Thyroid gland (tissue), 4 donors: Measurements from ENCODE around the gene PAPPA2. TPM values are rescaled to one million over a fixed set of nuclear protein-coding genes. Genes with fewer than 3 reads are reported as not detected.

ENCODE experiments used
- DNase-seq, 2 donors: peaks; one replicate each; pipeline ENCODE4 v3.0.0-alpha.2; 2019
- H3K27ac ChIP-seq, 3 donors: fragments of 200-600 bp; sonication (generic); 1 replicate in 2 of 3; 2 replicates in 1 of 3; pipeline ENCODE4 v1.5.1; 2016 to 2019; ENCODE audit warnings: mild to moderate bottlenecking in 1 of 3, moderate library complexity in 1 of 3
- H3K27me3 ChIP-seq: fragments of 200-600 bp; sonication (generic); one replicate; pipeline ENCODE4 v1.5.1; 2019
- H3K36me3 ChIP-seq, 2 donors: fragments of 200-600 bp; sonication (generic); one replicate each; pipeline ENCODE4 v1.5.1; 2016 to 2019
- H3K4me1 ChIP-seq, 2 donors: fragments of 200-600 bp; sonication (generic); one replicate each; pipeline ENCODE4 v1.5.1; 2017 to 2019
- H3K4me3 ChIP-seq, 3 donors: fragments of 200-600 bp; sonication (generic); replicated peaks in 1 of 3; 1 replicate in 2 of 3; 2 replicates in 1 of 3; pipeline ENCODE4 v1.5.1; 2016; ENCODE audit warnings: mild to moderate bottlenecking in 1 of 3
- H3K9me3 ChIP-seq: fragments of 200-600 bp; sonication (generic); one replicate; pipeline ENCODE4 v1.5.1; 2017
- CTCF ChIP-seq, 6 experiments: fragments of 200-600 bp in 3 of 6; fragments of 450-650 bp in 3 of 6; sonication (generic) in 3 of 6; IDR thresholded peaks; one replicate each; pipeline ENCODE4 v1.5.1; 2016 to 2019; ENCODE audit warnings: antibody characterized with exemption in 6 of 6, mild to moderate bottlenecking in 2 of 6, inconsistent platforms in 1 of 6, moderate library complexity in 1 of 6
- POLR2A ChIP-seq, 2 donors: fragments of 450-650 bp; IDR thresholded peaks; one replicate each; pipeline ENCODE4 v1.6.1; 2017; ENCODE audit warnings: antibody characterized with exemption in 2 of 2, mild to moderate bottlenecking in 2 of 2, moderate library complexity in 1 of 2
- WGBS, 2 donors: methylation state at CpG; one replicate each; pipeline ENCODE4 v1.1.5; 2017; 5-methylcytosine and 5-hydroxymethylcytosine counted together
- intact Hi-C: fragments of 100-400 bp; cut with DNase I; formaldehyde crosslinking; loops from one replicate; pipeline ENCODE4 v1.15.1; 2023
- total RNA-seq, 4 donors: library from RNA; depleted of rRNA; stranded (reverse); fragments of >200 nt; gene quantifications; one replicate each; pipeline ENCODE4 v1.2.3, GENCODE V29; 2016

PAPPA2 gene
- total RNA-seq, 4 donors from 2014 or later = 1.1 to 2.7 (median 1.6) TPM

- no peak for DNase-seq
- WGBS, 2 donors = 78 to 82% methylated on average over 16 of the region's 16 CpGs
- Histone ChIP-seq H3K4me3 (no peak overlapping the region), H3K9me3 (no peaks in the 10 kb centered on the region), H3K36me3 (no peaks in the 10 kb centered on the region), H3K4me1 (no peaks in the 10 kb centered on the region), H3K27ac (no peak overlapping the region), H3K27me3 (no peaks in the 10 kb centered on the region)
- intact Hi-C loops = no loop called here
- TF ChIP-seq POLR2A (IDR thresholded peaks at IDR 0.05) (no peak), CTCF (IDR thresholded peaks at IDR 0.05) (no peak)
These were observed 69.2 kb downstream of the PAPPA2 start for GRCh38 chr1:176531921-176532897.

GRCh38 chr1:176533020-176533419 lies 70.0 kb downstream of the PAPPA2 start:
- WGBS, 2 donors = 92 to 100% methylated on average over 1 of the region's 1 CpG
- H3K4me3 ChIP-seq = no peak overlapping the region
- TF ChIP-seq CTCF (IDR thresholded peaks at IDR 0.05) (no peak), POLR2A (IDR thresholded peaks at IDR 0.05) (no peak)

GRCh38 chr1:176536588-176536987 lies 73.6 kb downstream of the PAPPA2 start:
- Histone ChIP-seq H3K9me3 (no peaks in the 10 kb centered on the region), H3K4me3 (no peak overlapping the region), H3K4me1 (no peaks in the 10 kb centered on the region), H3K36me3 (no peaks in the 10 kb centered on the region), H3K27ac (no peak overlapping the region), H3K27me3 (no peaks in the 10 kb centered on the region)
- WGBS, 2 donors = 84 to 93% methylated on average over 2 of the region's 2 CpGs
- DNase-seq = no peak
- intact Hi-C loops = no loop called here
- TF ChIP-seq CTCF (IDR thresholded peaks at IDR 0.05) = no peak
- no peak for TF ChIP-seq POLR2A (IDR thresholded peaks at IDR 0.05)

More at GRCh38 chr1:176533020-176533419, 70.0 kb downstream of the PAPPA2 start:
- Histone ChIP-seq H3K9me3 (no peaks in the 10 kb centered on the region), H3K27me3 (no peaks in the 10 kb centered on the region), H3K4me1 (no peaks in the 10 kb centered on the region), H3K36me3 (no peaks in the 10 kb centered on the region), H3K27ac (no peak overlapping the region)
- intact Hi-C loops = no loop called here
- DNase-seq = no peak

GRCh38 chr1:176539018-176539417 lies 76.0 kb downstream of the PAPPA2 start:
- WGBS, 2 donors = 72 to 76% methylated on average over 5 to 6 of the region's 6 CpGs
- intact Hi-C loops = no loop called here
- no peak overlapping the region for H3K4me3 ChIP-seq
- no peak overlapping the region for H3K27ac ChIP-seq
- H3K4me1 ChIP-seq = no peaks in the 10 kb centered on the region
- TF ChIP-seq POLR2A (IDR thresholded peaks at IDR 0.05) = no peak
- TF ChIP-seq CTCF (IDR thresholded peaks at IDR 0.05) = no peak
- no peak for DNase-seq
- no peaks in the 10 kb centered on the region for H3K27me3 ChIP-seq
- no peaks in the 10 kb centered on the region for H3K36me3 ChIP-seq
- no peaks in the 10 kb centered on the region for H3K9me3 ChIP-seq

GRCh38 chr1:176540428-176540827 lies 77.5 kb downstream of the PAPPA2 start:
- WGBS, 2 donors = 100% methylated on average over 1 of the region's 1 CpG
- Histone ChIP-seq H3K27ac (no peak overlapping the region), H3K36me3 (no peaks in the 10 kb centered on the region), H3K27me3 (no peaks in the 10 kb centered on the region), H3K4me3 (no peak overlapping the region), H3K9me3 (no peaks in the 10 kb centered on the region), H3K4me1 (no peaks in the 10 kb centered on the region)
- intact Hi-C loops = no loop called here
- DNase-seq = no peak
- TF ChIP-seq CTCF (IDR thresholded peaks at IDR 0.05) (no peak), POLR2A (IDR thresholded peaks at IDR 0.05) (no peak)
